Esophagus squamous epithelium (tissue), 5 donors: ENCODE results near the gene TBX2. TPM values are rescaled to one million over a fixed set of nuclear protein-coding genes. Genes with fewer than 3 reads are reported as not detected.

ENCODE experiments used
- DNase-seq: peaks from one replicate; lab custom pipeline; 2025; lab: John Stamatoyannopoulos, UW
- H3K27ac ChIP-seq, 4 donors: fragments of 200-600 bp; sonication (generic); one replicate each; pipeline ENCODE4 v1.5.1; 2016 to 2019; ENCODE audit warnings: mild to moderate bottlenecking in 1 of 4
- H3K27me3 ChIP-seq, 4 donors: fragments of 200-600 bp; sonication (generic); 1 replicate in 3 of 4; 2 replicates in 1 of 4; pipeline versions ENCODE4 v1.5.1 to v1.6.0; 2017 to 2021; ENCODE audit warnings: antibody characterized with exemption in 1 of 4
- H3K36me3 ChIP-seq, 3 donors: fragments of 200-600 bp; sonication (generic); one replicate each; pipeline ENCODE4 v1.5.1; 2016 to 2019
- H3K4me1 ChIP-seq, 3 donors: fragments of 200-600 bp; sonication (generic); one replicate each; pipeline ENCODE4 v1.5.1; 2017 to 2019
- H3K4me3 ChIP-seq, 4 donors: fragments of 200-600 bp; sonication (generic); 1 replicate in 3 of 4; 2 replicates in 1 of 4; pipeline ENCODE4 v1.5.1; 2016 to 2019; ENCODE audit warnings: mild to moderate bottlenecking in 2 of 4, moderate library complexity in 1 of 4
- H3K9me3 ChIP-seq, 3 donors: fragments of 200-600 bp; sonication (generic); one replicate each; pipeline ENCODE4 v1.5.1; 2016 to 2019
- POLR2A ChIP-seq, 4 donors: fragments of 450-650 bp; IDR thresholded peaks; one replicate each; pipeline ENCODE4 v1.6.1; 2017; ENCODE audit warnings: antibody characterized with exemption in 4 of 4, mild to moderate bottlenecking in 4 of 4, moderate library complexity in 3 of 4
- WGBS, 2 donors: methylation state at CpG; one replicate each; pipeline ENCODE4 v1.1.5; 2018; 5-methylcytosine and 5-hydroxymethylcytosine counted together
- intact Hi-C: fragments of 100-400 bp; cut with DNase I; formaldehyde crosslinking; loops from one replicate; pipeline ENCODE4 v1.15.0; 2022
- total RNA-seq, 4 donors: library from RNA; depleted of rRNA; stranded (reverse); fragments of >200 nt; gene quantifications; one replicate each; pipeline ENCODE4 v1.1.0, GENCODE V29; 2016
- TF ChIP-seq, protein P1 (sequence below), 6 experiments: fragments of 450-650 bp in 4 of 6; fragments of 200-600 bp in 2 of 6; sonication (generic) in 2 of 6; IDR thresholded peaks; one replicate each; pipeline ENCODE4 v1.5.1; 2016 to 2019; ENCODE audit warnings: antibody characterized with exemption in 6 of 6, mild to moderate bottlenecking in 4 of 6, moderate library complexity in 4 of 6
- donor health status: DM: yes; HTN: yes; CAD: no.

TBX2 gene
- total RNA-seq, 4 donors from 2014 or later = 2.2 to 13.4 (median 4.2) TPM

DNA sequence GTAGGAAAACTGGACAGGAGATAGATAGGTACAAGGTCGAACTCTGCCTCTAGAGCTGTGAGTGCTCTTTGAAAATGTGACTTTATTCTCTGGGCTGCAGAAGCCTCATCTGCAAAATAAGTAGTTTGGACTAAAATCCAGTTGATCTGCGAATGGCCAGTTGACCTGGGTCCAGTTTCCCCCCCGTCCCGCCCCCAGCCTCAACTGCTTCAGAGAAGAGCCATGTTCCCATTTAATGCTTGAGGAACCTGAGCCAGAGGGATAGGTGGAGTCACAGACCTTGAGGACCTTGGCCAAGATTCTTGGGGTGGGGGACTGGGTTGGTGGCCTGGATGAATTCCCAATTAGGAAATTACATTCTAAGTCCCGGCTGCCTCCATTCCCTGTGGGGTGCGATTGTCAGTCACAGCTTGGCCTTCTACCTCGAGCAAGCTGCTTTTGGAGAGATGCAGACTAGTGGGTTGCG, 14.1 kb downstream of the TBX2 start:
- no peak for DNase-seq
- WGBS, 2 donors = 78 to 80% methylated on average over 4 to 8 of the region's 8 CpGs
- TF ChIP-seq, protein P1, sequence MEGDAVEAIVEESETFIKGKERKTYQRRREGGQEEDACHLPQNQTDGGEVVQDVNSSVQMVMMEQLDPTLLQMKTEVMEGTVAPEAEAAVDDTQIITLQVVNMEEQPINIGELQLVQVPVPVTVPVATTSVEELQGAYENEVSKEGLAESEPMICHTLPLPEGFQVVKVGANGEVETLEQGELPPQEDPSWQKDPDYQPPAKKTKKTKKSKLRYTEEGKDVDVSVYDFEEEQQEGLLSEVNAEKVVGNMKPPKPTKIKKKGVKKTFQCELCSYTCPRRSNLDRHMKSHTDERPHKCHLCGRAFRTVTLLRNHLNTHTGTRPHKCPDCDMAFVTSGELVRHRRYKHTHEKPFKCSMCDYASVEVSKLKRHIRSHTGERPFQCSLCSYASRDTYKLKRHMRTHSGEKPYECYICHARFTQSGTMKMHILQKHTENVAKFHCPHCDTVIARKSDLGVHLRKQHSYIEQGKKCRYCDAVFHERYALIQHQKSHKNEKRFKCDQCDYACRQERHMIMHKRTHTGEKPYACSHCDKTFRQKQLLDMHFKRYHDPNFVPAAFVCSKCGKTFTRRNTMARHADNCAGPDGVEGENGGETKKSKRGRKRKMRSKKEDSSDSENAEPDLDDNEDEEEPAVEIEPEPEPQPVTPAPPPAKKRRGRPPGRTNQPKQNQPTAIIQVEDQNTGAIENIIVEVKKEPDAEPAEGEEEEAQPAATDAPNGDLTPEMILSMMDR (IDR thresholded peaks at IDR 0.05) = no peak
- no peak for TF ChIP-seq POLR2A (IDR thresholded peaks at IDR 0.05)
- Histone ChIP-seq H3K4me3 (peak overlapping the region in 2 of 4 donors; percentile 70 to 75), H3K27ac (peak overlapping the region in 3 of 4 donors; percentile 35 to 92 (median 91)), H3K27me3 (peaks cover 0 to 97% (median under 1%) of the 10 kb centered on the region in 4 donors), H3K9me3 (no peaks in the 10 kb centered on the region), H3K4me1 (peaks cover 33 to 80% (median 36%) of the 10 kb centered on the region in 3 donors), H3K36me3 (no peaks in the 10 kb centered on the region)
- intact Hi-C loops = loop anchor here (5.0 kb wide), 1 partner anchor 424 kb away; no protein-coding TSS in a partner anchor

DNA sequence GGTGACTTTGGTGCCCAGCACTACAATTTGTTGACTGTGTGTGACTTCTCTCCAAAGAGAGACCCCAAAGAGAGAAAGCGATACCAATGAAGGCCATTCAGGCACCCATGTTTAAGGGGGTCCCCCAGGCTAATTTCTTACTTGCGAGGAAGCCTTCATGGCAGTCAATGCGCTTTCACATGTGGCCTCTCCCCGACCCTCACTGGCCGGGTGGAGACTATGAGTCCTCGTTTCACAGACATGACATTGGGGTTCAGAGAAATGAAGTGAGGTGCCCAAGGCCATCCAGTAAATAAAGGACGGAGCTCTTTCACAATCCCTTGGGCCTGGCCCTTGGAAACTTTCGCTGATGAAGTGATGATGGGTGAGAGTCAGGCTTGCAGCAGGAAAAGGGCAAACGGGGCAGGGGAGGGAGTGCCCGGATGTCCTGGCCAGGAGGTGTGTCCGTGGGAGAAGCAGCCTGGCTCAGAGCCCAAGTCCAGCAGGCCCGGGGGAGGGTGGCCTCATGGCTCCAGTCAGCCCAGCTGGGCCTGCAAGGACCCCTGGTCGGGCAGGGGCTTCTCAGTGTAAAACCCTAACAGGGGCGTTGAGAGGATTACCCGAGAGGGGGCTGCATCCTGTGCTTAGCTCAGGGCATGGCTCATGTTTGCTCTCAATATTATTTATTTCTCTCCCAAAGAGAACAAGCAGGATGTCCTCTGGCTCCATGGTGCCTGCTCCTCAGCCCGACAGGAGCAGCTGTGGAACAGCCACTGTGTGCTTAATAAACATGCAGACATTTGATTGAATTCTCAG, 14.7 kb downstream of the TBX2 start:
- 59 to 62% methylated on average over 8 to 13 of the region's 16 CpGs for WGBS, 2 donors
- H3K4me3 ChIP-seq = no peak overlapping the region
- intact Hi-C loops = loop anchor here (5.0 kb wide), 1 partner anchor 423 kb away; no protein-coding TSS in a partner anchor
- H3K36me3 ChIP-seq = no peaks in the 10 kb centered on the region
- no peak for TF ChIP-seq POLR2A (IDR thresholded peaks at IDR 0.05)
- no peak for DNase-seq
- H3K9me3 ChIP-seq = no peaks in the 10 kb centered on the region
- peak overlapping the region in 2 of 4 donors; percentile 35 to 91 for H3K27ac ChIP-seq
- peaks cover 0 to 97% (median 0%) of the 10 kb centered on the region in 4 donors for H3K27me3 ChIP-seq
- peaks cover 29 to 74% (median 33%) of the 10 kb centered on the region in 3 donors for H3K4me1 ChIP-seq

DNA sequence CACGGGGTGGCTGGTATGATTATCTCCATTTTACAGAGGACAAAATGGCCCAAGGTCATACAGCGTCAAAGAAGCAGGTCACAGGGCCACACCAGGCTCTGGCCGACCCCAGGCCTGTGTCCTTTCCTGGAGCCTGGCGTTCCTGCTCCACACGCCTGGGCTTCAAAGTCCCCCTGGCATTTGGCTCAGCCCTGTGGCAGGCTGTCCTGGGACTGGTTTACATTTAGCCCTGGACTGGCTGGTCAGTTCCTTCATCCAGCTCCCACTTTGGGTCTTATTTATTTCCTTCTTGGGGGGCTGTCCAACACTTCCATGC, 15.3 kb downstream of the TBX2 start:
- DNase-seq = no peak
- Histone ChIP-seq H3K27ac (peak overlapping the region in 2 of 4 donors; percentile 35 to 91), H3K4me1 (peaks cover 29 to 69% (median 32%) of the 10 kb centered on the region in 3 donors), H3K27me3 (peaks cover 0 to 97% (median 0%) of the 10 kb centered on the region in 4 donors), H3K9me3 (no peaks in the 10 kb centered on the region), H3K4me3 (no peak overlapping the region), H3K36me3 (no peaks in the 10 kb centered on the region)
- intact Hi-C loops = loop anchor here (5.0 kb wide), 1 partner anchor 422 kb away; no protein-coding TSS in a partner anchor
- TF ChIP-seq POLR2A (IDR thresholded peaks at IDR 0.05) = no peak
- TF ChIP-seq, protein P1 (IDR thresholded peaks at IDR 0.05) = no peak
- 70 to 78% methylated on average over 4 to 5 of the region's 5 CpGs for WGBS, 2 donors

DNA sequence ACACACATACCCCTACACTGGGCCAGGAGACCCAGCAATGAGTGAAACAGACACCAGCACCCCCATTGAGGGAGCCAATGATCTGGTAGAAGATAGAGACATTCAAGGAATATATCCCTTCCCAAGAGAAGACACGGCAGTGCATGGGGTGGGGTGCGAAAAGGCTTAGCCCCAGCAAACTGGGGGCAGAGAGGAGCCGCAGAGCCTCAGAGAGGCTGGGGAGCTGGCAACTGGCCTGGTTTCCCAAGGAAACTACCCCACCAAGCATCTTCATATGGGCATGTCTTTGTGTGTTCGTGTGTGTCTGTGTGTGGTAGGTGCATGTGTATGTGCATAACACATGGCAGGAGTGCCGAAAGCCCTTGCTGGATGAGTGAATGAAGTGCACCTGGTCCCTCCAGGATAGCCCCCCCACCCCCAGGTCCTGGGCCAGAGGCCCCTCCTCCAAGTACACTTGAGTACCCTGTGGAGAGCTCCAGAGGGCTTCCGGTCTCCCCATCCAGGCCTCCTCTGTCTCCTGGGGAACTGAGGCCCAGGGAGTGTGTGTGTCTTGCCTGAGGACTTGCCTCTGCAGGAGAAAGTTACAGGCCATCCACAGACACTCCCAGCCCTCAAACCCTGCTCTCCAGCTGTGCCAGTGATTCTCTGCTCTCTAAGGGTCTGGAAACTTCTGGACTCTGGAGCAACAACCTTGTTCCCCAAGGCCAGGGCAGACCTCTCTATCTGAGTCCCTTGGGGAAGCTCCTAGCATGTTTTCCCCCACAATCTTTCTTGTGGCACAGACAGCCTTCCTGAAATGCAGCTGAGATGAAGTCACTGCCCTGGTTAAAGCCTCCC, 15.9 kb downstream of the TBX2 start:
- no peak overlapping the region for H3K4me3 ChIP-seq
- no peaks in the 10 kb centered on the region for H3K36me3 ChIP-seq
- H3K27me3 ChIP-seq = peaks cover 0 to 97% (median 2%) of the 10 kb centered on the region in 4 donors
- H3K27ac ChIP-seq = peak overlapping the region; percentile 39 to 91 (median 77)
- no peaks in the 10 kb centered on the region for H3K9me3 ChIP-seq
- intact Hi-C loops = loop anchor here (2.0 kb wide), 1 partner anchor 135 kb away; no protein-coding TSS in a partner anchor
- TF ChIP-seq POLR2A (IDR thresholded peaks at IDR 0.05) = no peak
- TF ChIP-seq, protein P1 (IDR thresholded peaks at IDR 0.05) = no peak
- DNase-seq = no peak
- WGBS, 2 donors = 75 to 90% methylated on average over 2 to 4 of the region's 6 CpGs
- H3K4me1 ChIP-seq = peaks cover 25 to 62% (median 29%) of the 10 kb centered on the region in 3 donors

DNA sequence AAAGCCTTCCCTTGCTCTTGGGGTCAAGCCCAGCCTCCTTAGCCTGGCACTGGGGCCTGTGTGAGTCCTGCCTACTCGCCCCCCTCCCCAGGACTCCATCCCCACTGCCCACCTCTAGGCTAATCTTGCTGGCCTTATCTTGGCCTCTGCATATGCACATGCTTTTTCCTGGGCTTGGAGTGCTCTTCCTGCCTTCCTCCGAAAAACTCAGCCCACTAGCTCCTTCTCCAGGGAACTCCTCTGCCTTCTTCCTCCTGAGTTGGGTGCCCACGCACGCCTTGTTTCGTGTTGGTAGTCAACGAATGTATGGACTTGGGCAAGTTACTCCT, 16.5 kb downstream of the TBX2 start:
- intact Hi-C loops = loop anchor here (2.0 kb wide), 1 partner anchor 135 kb away; no protein-coding TSS in a partner anchor
- TF ChIP-seq, protein P1 (IDR thresholded peaks at IDR 0.05) = no peak
- TF ChIP-seq POLR2A (IDR thresholded peaks at IDR 0.05) = no peak
- Histone ChIP-seq H3K4me1 (peaks cover 22 to 56% (median 24%) of the 10 kb centered on the region in 3 donors), H3K27ac (peak overlapping the region; percentile 39 to 86 (median 68)), H3K4me3 (peak overlapping the region in 1 of 4 donors; percentile 50), H3K27me3 (peaks cover 0 to 97% (median 2%) of the 10 kb centered on the region in 4 donors), H3K9me3 (no peaks in the 10 kb centered on the region), H3K36me3 (no peaks in the 10 kb centered on the region)
- WGBS, 2 donors = 71 to 81% methylated on average over 2 to 6 of the region's 6 CpGs
- no peak for DNase-seq
